Adrenal gland (tissue), 12 donors: ENCODE results near the gene SCYGR5. TPM values are rescaled to one million over a fixed set of nuclear protein-coding genes. Genes with fewer than 3 reads are reported as not detected.

Experiments
- polyA plus RNA-seq, 3 donors: library from polyadenylated mRNA; stranded (reverse); fragments of 200-250 nt in 2 of 3; fragments of 350-450 nt in 1 of 3; fragmentation: Illumina TruSeq in 1 of 3; extraction: RNeasy Lipid Tissue Mini Kit (QIAGEN cat#74804) in 1 of 3; gene quantifications; one replicate each; pipeline ENCODE4 v1.2.3, GENCODE V29; 2013 to 2014
- total RNA-seq, 9 donors: library from RNA; depleted of rRNA in 4 of 9; stranded (reverse); fragments of >200 nt in 4 of 9; fragments of 120-200 nt in 1 of 9; fragmentation: NEBNext Ultra II Directional in 1 of 9; extraction: Animal tissue kit (Norgen Biotek cat#: 25700) in 1 of 9; gene quantifications; one replicate each; pipeline versions ENCODE4 v1.1.0 to v1.2.4, GENCODE V29; 2013 to 2023
- donor health status: healthy with polysubstance abuse.
- donor health status: Bipolar disorder and iron deficiency.
- donor health status: DM: yes; HTN: yes; CAD: no.
- donor health status: DM: no; HTN: no; CAD: no.
- donor health status: DM: no; HTN: no; CAD: no.
- donor health status: DM: yes; HTN: yes; CAD: no.

Gene SCYGR5
- total and polyA plus RNA-seq, 12 donors = not detected

Other genes starting within 250 kb of the SCYGR5 start
- 100 to 1,000 TPM in 2 of 9 donors, 10 to 100 TPM in 7; 40.1 to 117 (median 66.0) TPM for gene AGFG1, start 194.6 kb upstream of the SCYGR5 start, total RNA-seq
- 100 to 1,000 TPM in 1 of 3 donors, 10 to 100 TPM in 2; 13.5 to 108 (median 19.7) TPM for gene AGFG1, start 194.6 kb upstream of the SCYGR5 start, polyA plus RNA-seq
- gene SCYGR2, start 67.9 kb upstream of the SCYGR5 start, total RNA-seq = not detected
- not detected for gene SCYGR2, start 67.9 kb upstream of the SCYGR5 start, polyA plus RNA-seq
- not detected for gene SCYGR3, start 52.0 kb upstream of the SCYGR5 start, total RNA-seq
- not detected for gene SCYGR3, start 52.0 kb upstream of the SCYGR5 start, polyA plus RNA-seq
- not detected for gene SCYGR4, start 49.3 kb upstream of the SCYGR5 start, total RNA-seq
- not detected for gene SCYGR4, start 49.3 kb upstream of the SCYGR5 start, polyA plus RNA-seq
- 1 to 10 TPM in 4 of 9 donors, under 1 TPM in 4, not detected in 1; 0.18 to 2.4 (median 0.98) TPM for gene SLC19A3, start 51.2 kb downstream of the SCYGR5 start, total RNA-seq
- 1 to 10 TPM in 1 of 3 donors, under 1 TPM in 2; 0.37 to 7.9 (median 0.97) TPM for gene SLC19A3, start 51.2 kb downstream of the SCYGR5 start, polyA plus RNA-seq
- gene SCYGR6, start 58.0 kb downstream of the SCYGR5 start, total RNA-seq = not detected
- not detected for gene SCYGR6, start 58.0 kb downstream of the SCYGR5 start, polyA plus RNA-seq
- not detected for gene SCYGR7, start 61.5 kb downstream of the SCYGR5 start, total RNA-seq
- not detected for gene SCYGR7, start 61.5 kb downstream of the SCYGR5 start, polyA plus RNA-seq
- not detected for gene SCYGR8, start 79.1 kb downstream of the SCYGR5 start, total RNA-seq
- not detected for gene SCYGR8, start 79.1 kb downstream of the SCYGR5 start, polyA plus RNA-seq
- under 1 TPM in 1 of 9 donors, not detected in 8; 0.39 TPM for gene CCL20, start 147.0 kb downstream of the SCYGR5 start, total RNA-seq
- gene CCL20, start 147.0 kb downstream of the SCYGR5 start, polyA plus RNA-seq = under 1 TPM; 0.40 to 0.80 (median 0.51) TPM
- gene DAW1, start 204.8 kb downstream of the SCYGR5 start, total RNA-seq = under 1 TPM in 1 of 9 donors, not detected in 8; 0.26 TPM
- not detected for gene DAW1, start 204.8 kb downstream of the SCYGR5 start, polyA plus RNA-seq